Inflammatory macrophage (primary cell): Measurements from ENCODE around the gene PKHD1.

Experiments
- DNase-seq, 2 donors: peaks; one replicate each; pipeline ENCODE4 v3.0.0-alpha.2; 2020 to 2022

The PKHD1 gene

GRCh38 chr6:51778666-51779065 is 308.7 kb downstream of the PKHD1 start:
- no peak for DNase-seq

GRCh38 chr6:51777618-51778017 is 309.8 kb downstream of the PKHD1 start:
- DNase-seq: no peak

GRCh38 chr6:51775942-51776860 is 311.2 kb downstream of the PKHD1 start:
- no peak for DNase-seq

- no peak for DNase-seq
These were observed 319.3 kb downstream of the PKHD1 start for GRCh38 chr6:51768087-51768486.

- DNase-seq: no peak
These were observed 322.2 kb downstream of the PKHD1 start for GRCh38 chr6:51765230-51765629.

- DNase-seq: peak in 1 of 2 donors; percentile 13
These were observed 333.8 kb downstream of the PKHD1 start for GRCh38 chr6:51753635-51754034.

GRCh38 chr6:51743999-51744398 is 343.4 kb downstream of the PKHD1 start:
- DNase-seq: no peak

- DNase-seq: no peak
These were observed 346.8 kb downstream of the PKHD1 start for GRCh38 chr6:51740658-51741057.

- DNase-seq: no peak
These were observed 348.8 kb downstream of the PKHD1 start for GRCh38 chr6:51738614-51739013.

GRCh38 chr6:51737580-51738360 is 349.6 kb downstream of the PKHD1 start:
- no peak for DNase-seq

- no peak for DNase-seq
These were observed 362.3 kb downstream of the PKHD1 start for GRCh38 chr6:51725155-51725554.

GRCh38 chr6:51720327-51720726 is 367.1 kb downstream of the PKHD1 start:
- no peak for DNase-seq

GRCh38 chr6:51719297-51719696 is 368.1 kb downstream of the PKHD1 start:
- DNase-seq: no peak

- DNase-seq: no peak
These were observed 368.9 kb downstream of the PKHD1 start for GRCh38 chr6:51718533-51718932.

GRCh38 chr6:51717477-51717876 is 369.9 kb downstream of the PKHD1 start:
- DNase-seq: no peak

- no peak for DNase-seq
These were observed 375.5 kb downstream of the PKHD1 start for GRCh38 chr6:51711876-51712275.

- DNase-seq: no peak
These were observed 381.3 kb downstream of the PKHD1 start for GRCh38 chr6:51706086-51706485.

GRCh38 chr6:51704932-51705540 is 382.4 kb downstream of the PKHD1 start:
- no peak for DNase-seq

GRCh38 chr6:51702851-51703250 is 384.6 kb downstream of the PKHD1 start:
- no peak for DNase-seq

GRCh38 chr6:51684603-51685002 is 402.8 kb downstream of the PKHD1 start:
- no peak for DNase-seq

- no peak for DNase-seq
These were observed 403.4 kb downstream of the PKHD1 start for GRCh38 chr6:51684038-51684437.

GRCh38 chr6:51678905-51679620 is 408.4 kb downstream of the PKHD1 start:
- no peak for DNase-seq

- no peak for DNase-seq
These were observed 409.1 kb downstream of the PKHD1 start for GRCh38 chr6:51678274-51678673.
